SK-N-SH (cell line): ENCODE measurements around the gene C17orf67. TPM values are rescaled to one million over a fixed set of nuclear protein-coding genes. Genes with fewer than 3 reads are reported as not detected.

Experiments
- CTCF ChIA-PET: fragments of 300-600, 350-600 bp; formaldehyde crosslinking; extraction: SDS; loops from one replicate; lab custom pipeline; 2021; lab: Yijun Ruan, JAX
- POLR2A ChIA-PET: fragments of 350-600 bp; sonication (Branson Sonifier 250); formaldehyde crosslinking; extraction: SDS; loops from one replicate; lab custom pipeline; 2020; ENCODE audit warnings: antibody characterized with exemption, inconsistent platforms; lab: Yijun Ruan, JAX
- DNase-seq: peaks from one replicate; pipeline ENCODE4 v3.0.0; 2012
- H2AFZ ChIP-seq: fragments of 200-600 bp; sonication (generic); 2 replicates; pipeline ENCODE4 v1.8.1; 2016; ENCODE audit warnings: antibody characterized with exemption, mild to moderate bottlenecking, low read depth
- H3F3A ChIP-seq: fragments of 200-600 bp; sonication (generic); replicated peaks from 2 replicates; pipeline ENCODE3; 2016; ENCODE audit warnings: antibody characterized with exemption, mild to moderate bottlenecking; ENCODE audit not compliant: insufficient read depth
- H3K27ac ChIP-seq, 2 experiments: fragments of 200-500 bp in 1 of 2; fragments of 200-600 bp in 1 of 2; sonication (Bioruptor generic) in 1 of 2; sonication (generic), shearing (Covaris generic) in 1 of 2; 2 replicates each; pipeline versions ENCODE4 v1.5.1 to v1.6.1; 2014 to 2016; ENCODE audit warnings: low read depth in 2 of 2, inconsistent platforms in 1 of 2, low read length in 1 of 2, mild to moderate bottlenecking in 1 of 2, mixed read lengths in 1 of 2
- H3K27me3 ChIP-seq: fragments of 200-600 bp; sonication (generic), shearing (Covaris generic); 2 replicates; pipeline ENCODE4 v1.6.1; 2016; ENCODE audit warnings: mixed run types; ENCODE audit not compliant: insufficient read depth
- H3K36me3 ChIP-seq, 2 experiments: fragments of 200-500 bp in 1 of 2; fragments of 200-600 bp in 1 of 2; sonication (Bioruptor generic) in 1 of 2; sonication (generic) in 1 of 2; replicated peaks in 1 of 2; 2 replicates each; pipeline versions ENCODE3 to v1.5.1; 2014 to 2016; ENCODE audit warnings: low read length in 1 of 2, mild to moderate bottlenecking in 1 of 2; ENCODE audit not compliant: insufficient read depth in 2 of 2, control insufficient read depth in 1 of 2
- H3K4me1 ChIP-seq, 2 experiments: fragments of 200-500 bp in 1 of 2; fragments of 200-600 bp in 1 of 2; sonication (Bioruptor generic) in 1 of 2; sonication (generic), shearing (Covaris generic) in 1 of 2; 2 replicates each; pipeline versions ENCODE4 v1.5.1 to v1.6.1; 2014 to 2016; ENCODE audit warnings: low read depth in 1 of 2, low read length in 1 of 2, mixed run types in 1 of 2; ENCODE audit not compliant: insufficient read depth in 2 of 2, control insufficient read depth in 1 of 2
- H3K4me2 ChIP-seq: fragments of 200-600 bp; sonication (generic), shearing (Covaris generic); 2 replicates; pipeline ENCODE4 v1.6.1; 2017; ENCODE audit warnings: mixed run types
- H3K4me3 ChIP-seq, 2 experiments: fragments of 200-500 bp in 1 of 2; fragments of 200-600 bp in 1 of 2; sonication (Bioruptor generic) in 1 of 2; sonication (generic), shearing (Covaris generic) in 1 of 2; 2 replicates each; pipeline versions ENCODE4 v1.5.1 to v1.8.1; 2014 to 2016; ENCODE audit warnings: low read depth in 2 of 2, inconsistent platforms in 1 of 2, low read length in 1 of 2, mild to moderate bottlenecking in 1 of 2, mixed read lengths in 1 of 2, moderate library complexity in 1 of 2
- H3K79me2 ChIP-seq: fragments of 200-600 bp; sonication (generic); 2 replicates; pipeline ENCODE4 v1.8.1; 2017; ENCODE audit warnings: mild to moderate bottlenecking; ENCODE audit not compliant: insufficient read depth
- H3K9ac ChIP-seq: fragments of 200-600 bp; sonication (generic); 2 replicates; pipeline ENCODE4 v1.6.1; 2017; ENCODE audit warnings: mixed run types
- H3K9me2 ChIP-seq: fragments of 200-600 bp; sonication (generic); 2 replicates; pipeline ENCODE4 v1.6.1; 2017; ENCODE audit warnings: mixed run types
- H3K9me3 ChIP-seq: fragments of 200-600 bp; sonication (generic); 2 replicates; pipeline ENCODE4 v1.6.1; 2017; ENCODE audit warnings: mixed run types, mild to moderate bottlenecking, moderate library complexity
- H4K20me1 ChIP-seq: fragments of 200-600 bp; sonication (generic); 2 replicates; pipeline ENCODE4 v1.6.1; 2017; ENCODE audit warnings: mild to moderate bottlenecking, mixed run types; ENCODE audit not compliant: insufficient read depth
- CHD2 ChIP-seq: fragments of 150-350 bp; IDR thresholded peaks from 2 replicates; pipeline ENCODE4 v1.6.1; 2018; ENCODE audit warnings: low read length; ENCODE audit not compliant: partially characterized antibody
- ELF1 ChIP-seq: IDR thresholded peaks from 2 replicates; pipeline ENCODE4 v1.4.0; 2012
- EP300 ChIP-seq, 2 experiments: IDR thresholded peaks; 2 replicates each; pipeline versions ENCODE4 v1.4.0 to v1.6.1; 2012; ENCODE audit warnings: borderline replicate concordance in 1 of 2, low read depth in 1 of 2, low read length in 1 of 2
- EZH2phosphoT487 ChIP-seq: fragments of 200-600 bp; sonication (generic); IDR thresholded peaks from 2 replicates; pipeline ENCODE4 v1.6.1; 2017; ENCODE audit warnings: low read depth, mixed run types, mild to moderate bottlenecking, antibody characterized with exemption, moderate library complexity, borderline replicate concordance
- FOSL2 ChIP-seq: IDR thresholded peaks from 2 replicates; pipeline ENCODE4 v1.4.0; 2012; ENCODE audit warnings: low read depth, mild to moderate bottlenecking, moderate library complexity, borderline replicate concordance
- FOXJ3 ChIP-seq: sonication (generic); formaldehyde crosslinking; IDR thresholded peaks from 2 replicates; pipeline ENCODE4 v1.5.1; 2020; ENCODE audit warnings: mild to moderate bottlenecking, missing genetic modification reagents
- FOXM1 ChIP-seq: IDR thresholded peaks from 2 replicates; pipeline ENCODE4 v1.4.0; 2012; ENCODE audit warnings: low read depth, mild to moderate bottlenecking
- GABPA ChIP-seq: IDR thresholded peaks from 2 replicates; pipeline ENCODE4 v1.4.0; 2012; ENCODE audit warnings: low read depth, mild to moderate bottlenecking
- GATA2 ChIP-seq: sonication (generic); formaldehyde crosslinking; IDR thresholded peaks from 2 replicates; pipeline ENCODE4 v1.5.0; 2020; ENCODE audit warnings: mild to moderate bottlenecking, missing genetic modification reagents
- JUND ChIP-seq: IDR thresholded peaks from 2 replicates; pipeline ENCODE4 v1.4.0; 2012
- MEF2A ChIP-seq: IDR thresholded peaks from 2 replicates; pipeline ENCODE4 v1.4.0; 2012; ENCODE audit warnings: low read depth, borderline replicate concordance
- MXI1 ChIP-seq: IDR thresholded peaks from 2 replicates; pipeline ENCODE4 v1.6.1; 2012; ENCODE audit warnings: mild to moderate bottlenecking, low read depth, low read length, improper control_type of control experiment
- NFIC ChIP-seq: IDR thresholded peaks from 2 replicates; pipeline ENCODE4 v1.4.0; 2012; ENCODE audit warnings: borderline replicate concordance
- NRF1 ChIP-seq: IDR thresholded peaks from 2 replicates; pipeline ENCODE4 v1.6.1; 2012; ENCODE audit warnings: low read depth, mild to moderate bottlenecking, low read length
- POLR2AphosphoS5 ChIP-seq: IDR thresholded peaks from 2 replicates; pipeline ENCODE4 v1.6.1; 2012; ENCODE audit warnings: low read depth, low read length
- RAD21 ChIP-seq: IDR thresholded peaks from 2 replicates; pipeline ENCODE4 v1.6.1; 2012; ENCODE audit warnings: mild to moderate bottlenecking, low read length
- RCOR1 ChIP-seq: fragments of 150-350 bp; IDR thresholded peaks from 2 replicates; pipeline ENCODE4 v1.6.1; 2017; ENCODE audit warnings: antibody characterized with exemption, low read length
- RFX5 ChIP-seq: IDR thresholded peaks from 2 replicates; pipeline ENCODE4 v1.6.1; 2012; ENCODE audit warnings: mild to moderate bottlenecking, improper control_type of control experiment, low read length
- RXRA ChIP-seq: IDR thresholded peaks from 2 replicates; pipeline ENCODE4 v1.4.0; 2012; ENCODE audit warnings: low read depth, mild to moderate bottlenecking, borderline replicate concordance
- SIN3A ChIP-seq: IDR thresholded peaks from 2 replicates; pipeline ENCODE4 v1.6.1; 2012; ENCODE audit warnings: low read depth, mild to moderate bottlenecking, low read length, moderate library complexity, borderline replicate concordance
- SMC3 ChIP-seq: IDR thresholded peaks from 2 replicates; pipeline ENCODE4 v1.6.1; 2012; ENCODE audit warnings: low read depth, low read length, improper control_type of control experiment
- TCF12 ChIP-seq: IDR thresholded peaks from 2 replicates; pipeline ENCODE4 v1.4.0; 2012
- TEAD4 ChIP-seq: IDR thresholded peaks from 2 replicates; pipeline ENCODE4 v1.4.0; 2012; ENCODE audit warnings: mild to moderate bottlenecking, borderline replicate concordance; ENCODE audit not compliant: insufficient read depth
- WGBS: methylation state at CpG from one replicate; pipeline ENCODE4 v1.1.6; 2017; ENCODE audit warnings: low lambda C conversion rate; 5-methylcytosine and 5-hydroxymethylcytosine counted together
- polyA plus RNA-seq, 3 experiments: library from polyadenylated mRNA; depleted of rRNA; stranded (reverse); fragments of >200 nt; gene quantifications; 2 replicates each; pipeline ENCODE4 v1.2.3, GENCODE V29; 2012
- TF ChIP-seq, protein P1 (sequence below): IDR thresholded peaks from 2 replicates; pipeline ENCODE4 v1.4.0; 2012; ENCODE audit warnings: low read depth, borderline replicate concordance
- TF ChIP-seq, protein P2 (sequence below): fragments of 150-350 bp; IDR thresholded peaks from 2 replicates; pipeline ENCODE4 v1.6.1; 2016; ENCODE audit warnings: mild to moderate bottlenecking, low read depth, low read length
- TF ChIP-seq, protein P3 (sequence below): fragments of 200-600 bp; sonication (generic); IDR thresholded peaks from 2 replicates; pipeline ENCODE4 v1.6.1; 2017; ENCODE audit warnings: antibody characterized with exemption, mild to moderate bottlenecking, moderate library complexity
- TF ChIP-seq, protein P4 (sequence below): IDR thresholded peaks from 2 replicates; pipeline ENCODE4 v1.4.0; 2012; ENCODE audit warnings: low read depth, borderline replicate concordance
- TF ChIP-seq, protein P5 (sequence below): IDR thresholded peaks from 2 replicates; pipeline ENCODE4 v1.4.0; 2012; ENCODE audit warnings: low read depth
- TF ChIP-seq, protein P6 (sequence below): IDR thresholded peaks from 2 replicates; pipeline ENCODE4; 2012

The C17orf67 gene
- polyA plus RNA-seq, 1 of the 3 experiments (the other 2 are of a cell fraction): 1.7 TPM

DNA sequence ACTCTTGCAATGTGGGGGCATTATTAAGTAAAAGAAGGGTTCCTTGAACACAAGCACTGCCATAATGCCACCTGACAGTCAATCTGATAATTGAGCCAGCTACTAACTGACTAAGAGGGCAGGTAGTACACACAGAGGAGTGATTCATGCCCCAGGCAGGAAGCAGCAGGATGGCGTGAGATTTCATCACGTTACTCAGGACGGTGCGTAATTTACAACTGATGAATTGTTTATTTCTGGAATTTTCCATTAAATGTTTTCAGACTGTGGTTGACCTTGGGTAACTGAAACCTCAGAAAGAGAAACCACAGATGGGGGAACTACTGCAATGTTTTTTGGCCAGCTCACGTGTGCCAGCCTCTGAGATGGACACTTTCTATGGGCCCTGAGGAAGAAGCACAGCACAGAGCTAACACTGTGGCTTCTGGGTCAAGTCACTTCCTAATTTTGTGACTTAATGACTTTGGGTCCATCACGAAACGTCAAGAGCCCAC, 46.7 kb downstream of the C17orf67 start:
- CTCF ChIA-PET: interaction anchor here (0.6 to 0.7 kb wide), 2 partner anchors 13 to 96 kb away, joined by 3 read pairs; no protein-coding TSS in a partner anchor
- peak overlapping the region in 1 of 2 experiments; percentile 43; a peak in 2 of 4 replicates for H3K27ac ChIP-seq
- TF ChIP-seq, protein P1, sequence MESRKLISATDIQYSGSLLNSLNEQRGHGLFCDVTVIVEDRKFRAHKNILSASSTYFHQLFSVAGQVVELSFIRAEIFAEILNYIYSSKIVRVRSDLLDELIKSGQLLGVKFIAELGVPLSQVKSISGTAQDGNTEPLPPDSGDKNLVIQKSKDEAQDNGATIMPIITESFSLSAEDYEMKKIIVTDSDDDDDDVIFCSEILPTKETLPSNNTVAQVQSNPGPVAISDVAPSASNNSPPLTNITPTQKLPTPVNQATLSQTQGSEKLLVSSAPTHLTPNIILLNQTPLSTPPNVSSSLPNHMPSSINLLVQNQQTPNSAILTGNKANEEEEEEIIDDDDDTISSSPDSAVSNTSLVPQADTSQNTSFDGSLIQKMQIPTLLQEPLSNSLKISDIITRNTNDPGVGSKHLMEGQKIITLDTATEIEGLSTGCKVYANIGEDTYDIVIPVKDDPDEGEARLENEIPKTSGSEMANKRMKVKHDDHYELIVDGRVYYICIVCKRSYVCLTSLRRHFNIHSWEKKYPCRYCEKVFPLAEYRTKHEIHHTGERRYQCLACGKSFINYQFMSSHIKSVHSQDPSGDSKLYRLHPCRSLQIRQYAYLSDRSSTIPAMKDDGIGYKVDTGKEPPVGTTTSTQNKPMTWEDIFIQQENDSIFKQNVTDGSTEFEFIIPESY: peak; percentile 93
- TF ChIP-seq FOXJ3 (CRISPR knock-in tag) (no peak), MXI1 (no peak), SIN3A (peak; percentile 96; the same call in 1 of the 2 replicates), ELF1 (peak; percentile 36; the same call in 1 of the 2 replicates), POLR2AphosphoS5 (peak; percentile 78; the same call in 1 of the 2 replicates), EP300 (IDR thresholded peaks at IDR 0.05; ENCODE audit: borderline replicate concordance in 1 of 2, low read depth in 1 of 2, low read length in 1 of 2) (peak; percentile 40 to 97; a peak in 2 of 4 replicates), TCF12 (peak; percentile 98), NFIC (peak; percentile 84; the same call in 1 of the 2 replicates), FOXM1 (peak; percentile 64; the same call in 1 of the 2 replicates), RFX5 (no peak), FOSL2 (peak; percentile 99), RCOR1 (no peak), MEF2A (peak; percentile 93), NRF1 (no peak), RAD21 (no peak), RXRA (peak; percentile 92), JUND (peak; percentile 99), CHD2 (no peak), EZH2phosphoT487 (no peak), SMC3 (no peak), GABPA (0 out of 2 replicates have a peak, but pooled peaks have one; percentile 31), GATA2 (CRISPR knock-in tag) (no peak), TEAD4 (peak; percentile 97)
- TF ChIP-seq, protein P2, sequence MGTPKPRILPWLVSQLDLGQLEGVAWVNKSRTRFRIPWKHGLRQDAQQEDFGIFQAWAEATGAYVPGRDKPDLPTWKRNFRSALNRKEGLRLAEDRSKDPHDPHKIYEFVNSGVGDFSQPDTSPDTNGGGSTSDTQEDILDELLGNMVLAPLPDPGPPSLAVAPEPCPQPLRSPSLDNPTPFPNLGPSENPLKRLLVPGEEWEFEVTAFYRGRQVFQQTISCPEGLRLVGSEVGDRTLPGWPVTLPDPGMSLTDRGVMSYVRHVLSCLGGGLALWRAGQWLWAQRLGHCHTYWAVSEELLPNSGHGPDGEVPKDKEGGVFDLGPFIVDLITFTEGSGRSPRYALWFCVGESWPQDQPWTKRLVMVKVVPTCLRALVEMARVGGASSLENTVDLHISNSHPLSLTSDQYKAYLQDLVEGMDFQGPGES: no peak
- TF ChIP-seq, protein P3, sequence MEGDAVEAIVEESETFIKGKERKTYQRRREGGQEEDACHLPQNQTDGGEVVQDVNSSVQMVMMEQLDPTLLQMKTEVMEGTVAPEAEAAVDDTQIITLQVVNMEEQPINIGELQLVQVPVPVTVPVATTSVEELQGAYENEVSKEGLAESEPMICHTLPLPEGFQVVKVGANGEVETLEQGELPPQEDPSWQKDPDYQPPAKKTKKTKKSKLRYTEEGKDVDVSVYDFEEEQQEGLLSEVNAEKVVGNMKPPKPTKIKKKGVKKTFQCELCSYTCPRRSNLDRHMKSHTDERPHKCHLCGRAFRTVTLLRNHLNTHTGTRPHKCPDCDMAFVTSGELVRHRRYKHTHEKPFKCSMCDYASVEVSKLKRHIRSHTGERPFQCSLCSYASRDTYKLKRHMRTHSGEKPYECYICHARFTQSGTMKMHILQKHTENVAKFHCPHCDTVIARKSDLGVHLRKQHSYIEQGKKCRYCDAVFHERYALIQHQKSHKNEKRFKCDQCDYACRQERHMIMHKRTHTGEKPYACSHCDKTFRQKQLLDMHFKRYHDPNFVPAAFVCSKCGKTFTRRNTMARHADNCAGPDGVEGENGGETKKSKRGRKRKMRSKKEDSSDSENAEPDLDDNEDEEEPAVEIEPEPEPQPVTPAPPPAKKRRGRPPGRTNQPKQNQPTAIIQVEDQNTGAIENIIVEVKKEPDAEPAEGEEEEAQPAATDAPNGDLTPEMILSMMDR: no peak
- TF ChIP-seq, protein P4, sequence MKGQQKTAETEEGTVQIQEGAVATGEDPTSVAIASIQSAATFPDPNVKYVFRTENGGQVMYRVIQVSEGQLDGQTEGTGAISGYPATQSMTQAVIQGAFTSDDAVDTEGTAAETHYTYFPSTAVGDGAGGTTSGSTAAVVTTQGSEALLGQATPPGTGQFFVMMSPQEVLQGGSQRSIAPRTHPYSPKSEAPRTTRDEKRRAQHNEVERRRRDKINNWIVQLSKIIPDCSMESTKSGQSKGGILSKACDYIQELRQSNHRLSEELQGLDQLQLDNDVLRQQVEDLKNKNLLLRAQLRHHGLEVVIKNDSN: peak; percentile 37; the same call in 1 of the 2 replicates
- TF ChIP-seq, protein P5, sequence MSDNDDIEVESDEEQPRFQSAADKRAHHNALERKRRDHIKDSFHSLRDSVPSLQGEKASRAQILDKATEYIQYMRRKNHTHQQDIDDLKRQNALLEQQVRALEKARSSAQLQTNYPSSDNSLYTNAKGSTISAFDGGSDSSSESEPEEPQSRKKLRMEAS: peak; percentile 82
- TF ChIP-seq, protein P6, sequence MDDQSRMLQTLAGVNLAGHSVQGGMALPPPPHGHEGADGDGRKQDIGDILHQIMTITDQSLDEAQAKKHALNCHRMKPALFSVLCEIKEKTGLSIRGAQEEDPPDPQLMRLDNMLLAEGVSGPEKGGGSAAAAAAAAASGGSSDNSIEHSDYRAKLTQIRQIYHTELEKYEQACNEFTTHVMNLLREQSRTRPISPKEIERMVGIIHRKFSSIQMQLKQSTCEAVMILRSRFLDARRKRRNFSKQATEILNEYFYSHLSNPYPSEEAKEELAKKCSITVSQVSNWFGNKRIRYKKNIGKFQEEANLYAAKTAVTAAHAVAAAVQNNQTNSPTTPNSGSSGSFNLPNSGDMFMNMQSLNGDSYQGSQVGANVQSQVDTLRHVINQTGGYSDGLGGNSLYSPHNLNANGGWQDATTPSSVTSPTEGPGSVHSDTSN: peak; percentile 98

More for the DNA sequence above, 46.7 kb downstream of the C17orf67 start:
- no peak for DNase-seq
- WGBS: 19% methylated on average over 7 of the region's 7 CpGs
- Histone ChIP-seq H3K36me3 (no peaks in the 10 kb centered on the region), H3K4me1 (peaks cover 4 to 7% of the 10 kb centered on the region in 2 experiments; a peak in 2 of 4 replicates), H3K79me2 (no peaks in the 10 kb centered on the region), H4K20me1 (no peaks in the 10 kb centered on the region), H3K4me2 (peak overlapping the region; percentile 49), H3K9me3 (no peaks in the 10 kb centered on the region), H3K9me2 (no peaks in the 10 kb centered on the region), H3K9ac (no peak overlapping the region), H3K4me3 (0 out of 4 replicates have a peak overlapping the region, but pooled peaks of 1 of the 2 experiments have one; percentile 9), H3K27me3 (no peaks in the 10 kb centered on the region), H2AFZ (no peak overlapping the region), H3F3A (peaks cover 8% of the 10 kb centered on the region)
- POLR2A ChIA-PET: no interaction called here
